ENCODE results near the gene BCORL1. TPM values are rescaled to one million over a fixed set of nuclear protein-coding genes. Genes with fewer than 3 reads are reported as not detected.
A peak's percentile ranks its signal among the peaks of the same experiment; 100 is the strongest.

Gene BCORL1
- total RNA-seq, 1 donor = 2.6 TPM

- DNase-seq (ENCODE audit: low read depth) = peak; percentile 81
- H3K4me3 ChIP-seq (ENCODE audit: low read depth, low read length) = no peak overlapping the region
- TF ChIP-seq CTCF (IDR thresholded peaks at IDR 0.05; ENCODE audit: insufficient read depth, low read depth, low read length) = peak; percentile 64
Observed at GRCh38 chrX:130079824-130080406, 97.5 kb downstream of the BCORL1 start.

DNA sequence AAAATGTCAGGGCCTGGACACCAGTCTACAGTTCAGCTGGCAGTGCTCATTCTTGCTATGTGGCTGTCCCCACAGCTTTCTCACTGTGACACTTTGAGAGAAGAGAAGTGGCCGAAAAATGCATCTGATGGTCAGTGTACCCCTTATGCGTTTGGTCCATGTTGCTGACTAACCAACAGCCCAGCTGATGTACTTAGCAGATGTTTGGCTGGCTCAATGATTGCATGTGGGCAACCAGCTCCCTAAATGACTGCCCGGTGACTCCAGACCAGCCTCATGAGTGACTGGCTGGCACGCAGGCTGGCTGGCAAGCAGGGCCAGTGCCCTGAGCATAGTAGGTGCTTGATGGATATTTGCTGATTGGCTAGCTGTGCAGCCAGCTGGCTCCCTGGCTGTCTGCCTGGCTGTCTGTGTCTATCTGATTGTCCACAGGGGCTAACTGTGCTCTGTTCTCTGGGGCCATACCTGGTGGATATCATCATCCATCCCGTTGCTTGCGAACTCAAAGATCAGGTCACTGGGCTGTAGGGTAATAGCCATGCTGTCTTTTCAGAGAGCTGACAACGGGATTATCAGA lies 98.4 kb downstream of the BCORL1 start:
- TF ChIP-seq CTCF (IDR thresholded peaks at IDR 0.05; ENCODE audit: insufficient read depth, low read depth, low read length) = no peak
- no peak for DNase-seq (ENCODE audit: low read depth)
- no peak overlapping the region for H3K4me3 ChIP-seq (ENCODE audit: low read depth, low read length)

- DNase-seq (ENCODE audit: low read depth) = no peak
- H3K4me3 ChIP-seq (ENCODE audit: low read depth, low read length) = no peak overlapping the region
- no peak for TF ChIP-seq CTCF (IDR thresholded peaks at IDR 0.05; ENCODE audit: insufficient read depth, low read depth, low read length)
Observed at GRCh38 chrX:130081421-130082045, 99.1 kb downstream of the BCORL1 start.

- peak; percentile 55 for DNase-seq (ENCODE audit: low read depth)
- TF ChIP-seq CTCF (IDR thresholded peaks at IDR 0.05; ENCODE audit: insufficient read depth, low read depth, low read length) = peak; percentile 22
- H3K4me3 ChIP-seq (ENCODE audit: low read depth, low read length) = no peak overlapping the region
Observed at GRCh38 chrX:130082244-130083106, 100.0 kb downstream of the BCORL1 start.

DNA sequence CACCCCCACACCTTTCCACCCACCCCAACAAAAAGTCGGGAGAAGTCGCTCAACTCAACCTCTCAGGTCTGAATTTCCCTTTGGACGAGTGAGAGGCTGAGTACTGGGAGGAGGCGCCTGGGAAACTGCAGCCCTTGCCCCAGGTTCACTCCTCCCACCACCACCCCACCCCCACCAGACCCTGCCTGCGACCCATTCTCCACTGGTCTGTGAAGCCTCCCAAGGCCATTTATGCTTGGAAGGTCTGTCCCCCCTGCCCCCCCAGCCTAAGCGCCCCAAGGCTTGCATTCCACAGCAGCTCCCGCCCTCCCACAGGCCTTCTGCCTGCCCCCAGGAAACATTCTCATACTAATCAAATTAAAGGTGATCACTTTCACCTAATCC lies 100.7 kb downstream of the BCORL1 start:
- TF ChIP-seq CTCF (IDR thresholded peaks at IDR 0.05; ENCODE audit: insufficient read depth, low read depth, low read length) = no peak
- DNase-seq (ENCODE audit: low read depth) = no peak
- H3K4me3 ChIP-seq (ENCODE audit: low read depth, low read length) = no peak overlapping the region

GRCh38 chrX:130083656-130084382 lies 101.4 kb downstream of the BCORL1 start:
- no peak for TF ChIP-seq CTCF (IDR thresholded peaks at IDR 0.05; ENCODE audit: insufficient read depth, low read depth, low read length)
- H3K4me3 ChIP-seq (ENCODE audit: low read depth, low read length) = no peak overlapping the region

More at GRCh38 chrX:130083656-130084382, 101.4 kb downstream of the BCORL1 start:
- no peak for DNase-seq (ENCODE audit: low read depth)

All from fibroblast of villous mesenchyme (primary cell).